B cell (primary cell): ENCODE measurements around the gene TFF1. TPM values are rescaled to one million over a fixed set of nuclear protein-coding genes. Genes with fewer than 3 reads are reported as not detected.

Source experiments
- ATAC-seq: fragments of 200-7000 bp; cut with Tn5 transposase; one replicate; pipeline ENCODE4 v1.10.0; 2021; ENCODE audit warnings: low read depth, mild to moderate bottlenecking, moderate number of reproducible peaks, moderate library complexity
- CTCF ChIA-PET: fragments of 350-600 bp; sonication (Branson Sonifier 250); formaldehyde crosslinking; loops from one replicate; lab custom pipeline; 2021; ENCODE audit warnings: antibody characterized with exemption, inconsistent platforms; lab: Charles Lee
- POLR2A ChIA-PET: fragments of 350-600 bp; sonication (Branson Sonifier 250); formaldehyde crosslinking; loops from one replicate; lab custom pipeline; 2021; ENCODE audit warnings: antibody characterized with exemption; lab: Charles Lee
- DNase-seq: peaks from one replicate; pipeline ENCODE4 v3.0.0; 2013
- H2AFZ ChIP-seq: 2 replicates; pipeline ENCODE4 v1.6.1; 2012; ENCODE audit warnings: mild to moderate bottlenecking, low read depth, low read length; ENCODE audit not compliant: insufficient read depth, poor library complexity, severe bottlenecking
- H3K27ac ChIP-seq, 2 donors: 1 replicate in 1 of 2; 2 replicates in 1 of 2; pipeline ENCODE4 v1.5.1; 2012 to 2013; ENCODE audit warnings: low read length in 2 of 2, mild to moderate bottlenecking in 2 of 2, moderate library complexity in 1 of 2
- H3K27me3 ChIP-seq, 4 experiments: fragments of 200-600 bp in 1 of 4; sonication (generic) in 1 of 4; replicated peaks in 1 of 4; 1 replicate in 2 of 4; 2 replicates in 2 of 4; pipeline versions ENCODE4 v1.6.1 to v1.7.0; 2013 to 2016; ENCODE audit warnings: low read length in 3 of 4, mild to moderate bottlenecking in 2 of 4, mixed read lengths in 1 of 4, moderate library complexity in 1 of 4; ENCODE audit not compliant: insufficient read depth in 4 of 4, control insufficient read depth in 3 of 4; ENCODE audit errors: control extremely low read depth in 1 of 4
- H3K36me3 ChIP-seq, 2 experiments: replicated peaks in 1 of 2; 1 replicate in 1 of 2; 2 replicates in 1 of 2; pipeline versions ENCODE4 v1.6.1 to v1.7.1; 2013; ENCODE audit warnings: low read length in 1 of 2; ENCODE audit not compliant: insufficient read depth in 2 of 2, control insufficient read depth in 1 of 2; ENCODE audit errors: control extremely low read depth in 1 of 2, extremely low read depth in 1 of 2
- H3K4me1 ChIP-seq, 2 donors: fragments of 200-600 bp in 1 of 2; sonication (generic) in 1 of 2; 1 replicate in 1 of 2; 2 replicates in 1 of 2; pipeline versions ENCODE4 v1.5.1 to v1.6.1; 2013 to 2017; ENCODE audit warnings: low read length in 2 of 2; ENCODE audit not compliant: control insufficient read depth in 2 of 2, insufficient read depth in 2 of 2
- H3K4me2 ChIP-seq: replicated peaks from 2 replicates; pipeline ENCODE3; 2012; ENCODE audit warnings: mild to moderate bottlenecking, low read depth, low read length; ENCODE audit not compliant: poor library complexity, severe bottlenecking
- H3K4me3 ChIP-seq, 5 experiments: fragments of 200-600 bp in 1 of 5; sonication (generic) in 1 of 5; 1 replicate in 3 of 5; 2 replicates in 2 of 5; pipeline versions ENCODE4 v1.5.1 to v1.7.0; 2011 to 2016; ENCODE audit warnings: low read length in 4 of 5, mild to moderate bottlenecking in 4 of 5, low read depth in 2 of 5, control low read depth in 1 of 5, moderate library complexity in 1 of 5; ENCODE audit not compliant: insufficient read depth in 1 of 5; ENCODE audit errors: control extremely low read depth in 1 of 5, extremely low read depth in 1 of 5
- H3K79me2 ChIP-seq: fragments of 200-600 bp; sonication (generic); one replicate; pipeline ENCODE4 v1.6.0; 2016; ENCODE audit warnings: low read length; ENCODE audit not compliant: control insufficient read depth, insufficient read depth
- H3K9ac ChIP-seq: fragments of 200-600 bp; sonication (generic); 2 replicates; pipeline ENCODE4 v1.6.1; 2017; ENCODE audit warnings: mild to moderate bottlenecking, low read length, moderate library complexity
- H3K9me3 ChIP-seq, 3 donors: one replicate each; pipeline versions ENCODE4 v1.6.1 to v1.7.1; 2013; ENCODE audit warnings: low read length in 2 of 3; ENCODE audit not compliant: control insufficient read depth in 2 of 3, insufficient read depth in 1 of 3; ENCODE audit errors: control extremely low read depth in 1 of 3
- H4K20me1 ChIP-seq: 2 replicates; pipeline ENCODE4 v1.6.0; 2012; ENCODE audit warnings: mild to moderate bottlenecking, low read length; ENCODE audit not compliant: insufficient read depth, control insufficient read depth, poor library complexity, severe bottlenecking
- H3K27ac Mint-ChIP-seq: one replicate; pipeline ENCODE4 v1.8.0; 2021; ENCODE audit warnings: mixed read lengths
- H3K27me3 Mint-ChIP-seq: one replicate; pipeline ENCODE4 v1.8.0; 2021; ENCODE audit warnings: mixed read lengths
- H3K4me1 Mint-ChIP-seq: one replicate; pipeline ENCODE4 v1.8.0; 2021; ENCODE audit warnings: mixed read lengths
- H3K4me3 Mint-ChIP-seq: one replicate; pipeline ENCODE4 v1.8.0; 2021; ENCODE audit warnings: mixed read lengths
- H3K9me3 Mint-ChIP-seq: one replicate; pipeline ENCODE4 v1.8.0; 2022; ENCODE audit warnings: mixed read lengths; ENCODE audit not compliant: insufficient read depth
- CTCF ChIP-seq: fragments of 200-600 bp; IDR thresholded peaks from one replicate; pipeline ENCODE4 v1.8.0; 2022; ENCODE audit warnings: antibody characterized with exemption, mild to moderate bottlenecking
- EZH2 ChIP-seq: IDR thresholded peaks from 2 replicates; pipeline ENCODE4 v1.6.1; 2012; ENCODE audit warnings: borderline replicate concordance, low read depth, mild to moderate bottlenecking, moderate library complexity, low read length; ENCODE audit not compliant: insufficient read depth, poor library complexity, severe bottlenecking
- WGBS: methylation state at CpG from one replicate; pipeline ENCODE4 v1.1.5; 2013; ENCODE audit warnings: missing lambda C conversion rate; ENCODE audit not compliant: insufficient coverage; 5-methylcytosine and 5-hydroxymethylcytosine counted together
- intact Hi-C: fragments of 100-400 bp; cut with micrococcal nuclease; formaldehyde crosslinking; loops from one replicate; pipeline ENCODE4 v1.10.0; 2022
- polyA plus RNA-seq: library from polyadenylated mRNA; depleted of rRNA; stranded (reverse); fragments of >200 nt; gene quantifications from 2 replicates; pipeline ENCODE4 v1.2.3, GENCODE V29; 2012
- total RNA-seq, 2 donors: library from RNA; stranded (reverse); fragments of 120-200 nt in 1 of 2; gene quantifications; 1 replicate in 1 of 2; 2 replicates in 1 of 2; pipeline versions ENCODE4 v1.2.3 to v1.2.4, GENCODE V29; 2013 to 2022

The TFF1 gene
- total and polyA plus RNA-seq, 2 donors (not counting 1 experiment from before 2014, with no cell fraction given): not detected

GRCh38 chr21:42374457-42374856 lies 8.1 kb upstream of the TFF1 start:
- no peak for DNase-seq
- intact Hi-C loops: no loop called here
- H3K4me2 ChIP-seq: no peak overlapping the region
- H2AFZ ChIP-seq: no peak overlapping the region
- no peak overlapping the region for H3K4me3 ChIP-seq
- no peaks in the 10 kb centered on the region for H3K36me3 ChIP-seq
- peaks cover 0 to 14% (median 0%) of the 10 kb centered on the region in 4 experiments for H3K27me3 ChIP-seq
- no peaks in the 10 kb centered on the region for H4K20me1 ChIP-seq
- H3K27ac Mint-ChIP-seq: no peak overlapping the region
- H3K4me1 ChIP-seq: peaks cover 3 to 4% of the 10 kb centered on the region in 2 donors
- peaks cover 19% of the 10 kb centered on the region for H3K27me3 Mint-ChIP-seq
- H3K9me3 Mint-ChIP-seq: no peaks in the 10 kb centered on the region
- ATAC-seq: no peak
- WGBS: 87% methylated on average over 4 of the region's 7 CpGs
- no peak overlapping the region for H3K9ac ChIP-seq
- H3K9me3 ChIP-seq: no peaks in the 10 kb centered on the region
- H3K27ac ChIP-seq: no peak overlapping the region
- H3K79me2 ChIP-seq: no peaks in the 10 kb centered on the region
- ChIA-PET POLR2A (no interaction called here), CTCF (interaction anchor here (2.0 kb wide), 1 partner anchor 37 kb away, joined by 5 read pairs; no protein-coding TSS in a partner anchor)
- TF ChIP-seq CTCF: no peak
- no peak for TF ChIP-seq EZH2
- H3K4me1 Mint-ChIP-seq: peaks cover 3% of the 10 kb centered on the region
- no peak overlapping the region for H3K4me3 Mint-ChIP-seq

- Mint-ChIP-seq H3K4me3 (no peak overlapping the region), H3K9me3 (no peaks in the 10 kb centered on the region), H3K27me3 (peaks cover 19% of the 10 kb centered on the region), H3K4me1 (no peaks in the 10 kb centered on the region), H3K27ac (no peak overlapping the region)
- Histone ChIP-seq H3K27me3 (peaks cover 0 to 14% (median 0%) of the 10 kb centered on the region in 4 experiments), H3K4me2 (no peak overlapping the region), H2AFZ (no peak overlapping the region), H3K27ac (no peak overlapping the region), H3K9ac (no peak overlapping the region), H3K4me3 (no peak overlapping the region), H3K9me3 (no peaks in the 10 kb centered on the region), H3K79me2 (no peaks in the 10 kb centered on the region), H3K4me1 (no peaks in the 10 kb centered on the region), H3K36me3 (no peaks in the 10 kb centered on the region), H4K20me1 (no peaks in the 10 kb centered on the region)
- DNase-seq (no peak), ATAC-seq (no peak)
- ChIA-PET CTCF (interaction anchor here (2.0 kb wide), 1 partner anchor 36 kb away, joined by 5 read pairs; no protein-coding TSS in a partner anchor), POLR2A (no interaction called here)
- TF ChIP-seq CTCF (no peak), EZH2 (no peak)
- intact Hi-C loops: no loop called here
- WGBS: 92% methylated on average over 15 of the region's 16 CpGs
Observed at GRCh38 chr21:42373908-42374455, 7.6 kb upstream of the TFF1 start.
